HEK293 (cell line): ENCODE data around the gene CD79A.

Source experiments
- FEZF1 ChIP-seq: fragments of 450-650 bp; formaldehyde crosslinking; IDR thresholded peaks from 2 replicates; pipeline ENCODE4 v1.5.1; 2016; ENCODE audit warnings: missing biosample characterization, missing genetic modification characterization
- GLIS1 ChIP-seq: fragments of 450-650 bp; formaldehyde crosslinking; IDR thresholded peaks from 2 replicates; pipeline ENCODE4 v1.5.1; 2016; ENCODE audit warnings: missing biosample characterization, missing genetic modification characterization
- KLF16 ChIP-seq: fragments of 450-650 bp; formaldehyde crosslinking; IDR thresholded peaks from 2 replicates; pipeline ENCODE4 v1.5.1; 2017; ENCODE audit warnings: missing biosample characterization, missing genetic modification characterization
- OSR2 ChIP-seq: fragments of 450-650 bp; formaldehyde crosslinking; IDR thresholded peaks from 2 replicates; pipeline ENCODE4 v1.5.1; 2016; ENCODE audit warnings: missing biosample characterization, missing genetic modification characterization
- REPIN1 ChIP-seq: fragments of 450-650 bp; formaldehyde crosslinking; IDR thresholded peaks from 2 replicates; pipeline ENCODE4 v1.5.1; 2017; ENCODE audit warnings: missing biosample characterization, missing genetic modification characterization, low read depth
- SALL2 ChIP-seq: fragments of 450-650 bp; formaldehyde crosslinking; IDR thresholded peaks from 2 replicates; pipeline ENCODE4 v1.5.0; 2017; ENCODE audit warnings: missing biosample characterization, mild to moderate bottlenecking, missing genetic modification characterization, borderline replicate concordance
- SCRT2 ChIP-seq: fragments of 450-650 bp; formaldehyde crosslinking; IDR thresholded peaks from 2 replicates; pipeline ENCODE4 v1.5.1; 2016; ENCODE audit warnings: missing biosample characterization, missing genetic modification characterization
- WT1 ChIP-seq: fragments of 450-650 bp; formaldehyde crosslinking; IDR thresholded peaks from 2 replicates; pipeline ENCODE4 v1.5.1; 2016; ENCODE audit warnings: missing biosample characterization, missing genetic modification characterization
- ZBTB17 ChIP-seq: fragments of 450-650 bp; formaldehyde crosslinking; IDR thresholded peaks from 2 replicates; pipeline ENCODE4 v1.5.1; 2016; ENCODE audit warnings: missing biosample characterization, missing genetic modification characterization
- ZEB2 ChIP-seq: fragments of 450-650 bp; formaldehyde crosslinking; IDR thresholded peaks from 2 replicates; pipeline ENCODE4 v1.5.1; 2016; ENCODE audit warnings: missing biosample characterization, missing genetic modification characterization
- ZFHX2 ChIP-seq: fragments of 450-650 bp; formaldehyde crosslinking; conservative IDR thresholded peaks from 2 replicates; pipeline ENCODE4 v1.5.1; 2016; ENCODE audit warnings: missing biosample characterization, missing genetic modification characterization
- ZNF112 ChIP-seq: fragments of 450-650 bp; formaldehyde crosslinking; IDR thresholded peaks from 2 replicates; pipeline ENCODE4 v1.5.0; 2017; ENCODE audit warnings: missing biosample characterization, missing genetic modification characterization
- ZNF121 ChIP-seq: fragments of 450-650 bp; formaldehyde crosslinking; IDR thresholded peaks from 2 replicates; pipeline ENCODE4 v1.5.1; 2016; ENCODE audit warnings: missing biosample characterization, missing genetic modification characterization
- ZNF132 ChIP-seq: fragments of 450-650 bp; formaldehyde crosslinking; IDR thresholded peaks from 2 replicates; pipeline ENCODE4 v1.5.1; 2017; ENCODE audit warnings: missing biosample characterization, missing genetic modification characterization, borderline replicate concordance
- ZNF214 ChIP-seq: fragments of 450-650 bp; formaldehyde crosslinking; IDR thresholded peaks from 2 replicates; pipeline ENCODE4 v1.5.1; 2017; ENCODE audit warnings: missing biosample characterization, mild to moderate bottlenecking, missing genetic modification characterization, borderline replicate concordance
- ZNF23 ChIP-seq: fragments of 450-650 bp; formaldehyde crosslinking; IDR thresholded peaks from 2 replicates; pipeline ENCODE4 v1.5.1; 2016; ENCODE audit warnings: missing biosample characterization, missing genetic modification characterization, borderline replicate concordance
- ZNF426 ChIP-seq: fragments of 450-650 bp; formaldehyde crosslinking; IDR thresholded peaks from 2 replicates; pipeline ENCODE4 v1.5.1; 2017; ENCODE audit warnings: missing biosample characterization, missing genetic modification characterization, mild to moderate bottlenecking, inconsistent platforms, moderate library complexity
- ZNF473 ChIP-seq: fragments of 450-650 bp; formaldehyde crosslinking; IDR thresholded peaks from 2 replicates; pipeline ENCODE4 v1.5.1; 2017; ENCODE audit warnings: missing biosample characterization, missing genetic modification characterization
- ZNF530 ChIP-seq: fragments of 450-650 bp; formaldehyde crosslinking; IDR thresholded peaks from 2 replicates; pipeline ENCODE4 v1.5.1; 2016; ENCODE audit warnings: low read depth, missing biosample characterization, missing genetic modification characterization
- ZNF544 ChIP-seq: fragments of 450-650 bp; formaldehyde crosslinking; IDR thresholded peaks from 2 replicates; pipeline ENCODE4 v1.5.0; 2017; ENCODE audit warnings: missing biosample characterization, missing genetic modification characterization
- ZNF596 ChIP-seq: fragments of 450-650 bp; IDR thresholded peaks from 2 replicates; pipeline ENCODE4 v1.5.0; 2018; ENCODE audit warnings: missing biosample characterization, mild to moderate bottlenecking, missing genetic modification characterization, moderate library complexity
- ZNF654 ChIP-seq: fragments of 450-650 bp; formaldehyde crosslinking; IDR thresholded peaks from 2 replicates; pipeline ENCODE4 v1.5.1; 2016; ENCODE audit warnings: low read depth, missing biosample characterization, missing genetic modification characterization
- ZNF658 ChIP-seq: fragments of 450-650 bp; formaldehyde crosslinking; IDR thresholded peaks from 2 replicates; pipeline ENCODE4; 2016; ENCODE audit warnings: missing biosample characterization, missing genetic modification characterization
- ZNF747 ChIP-seq: fragments of 450-650 bp; formaldehyde crosslinking; IDR thresholded peaks from 2 replicates; pipeline ENCODE4 v1.5.1; 2016; ENCODE audit warnings: missing biosample characterization, missing genetic modification characterization
- ZNF776 ChIP-seq: fragments of 450-650 bp; formaldehyde crosslinking; IDR thresholded peaks from 2 replicates; pipeline ENCODE4 v1.5.0; 2017; ENCODE audit warnings: missing biosample characterization, missing genetic modification characterization, borderline replicate concordance
- ZXDB ChIP-seq: fragments of 450-650 bp; formaldehyde crosslinking; IDR thresholded peaks from 2 replicates; pipeline ENCODE4 v1.5.1; 2016; ENCODE audit warnings: missing biosample characterization, missing genetic modification characterization
- TF ChIP-seq, protein P1 (sequence below): fragments of 450-650 bp; formaldehyde crosslinking; IDR thresholded peaks from 2 replicates; pipeline ENCODE4 v1.5.1; 2016; ENCODE audit warnings: missing biosample characterization, missing genetic modification characterization
- TF ChIP-seq, protein P2 (sequence below): fragments of 450-650 bp; IDR thresholded peaks from 2 replicates; pipeline ENCODE4 v1.5.1; 2018; ENCODE audit warnings: missing biosample characterization, mild to moderate bottlenecking, missing genetic modification characterization
- TF ChIP-seq, protein P3 (sequence below): fragments of 450-650 bp; formaldehyde crosslinking; IDR thresholded peaks from 2 replicates; pipeline ENCODE4 v1.5.1; 2016; ENCODE audit warnings: missing biosample characterization, missing genetic modification characterization
- TF ChIP-seq, protein P4 (sequence below): IDR thresholded peaks from 2 replicates; pipeline ENCODE4 v1.6.1; 2011; ENCODE audit warnings: mild to moderate bottlenecking, low read depth, low read length, borderline replicate concordance
- TF ChIP-seq, protein P5 (sequence below): fragments of 450-650 bp; formaldehyde crosslinking; IDR thresholded peaks from 2 replicates; pipeline ENCODE4 v1.5.1; 2017; ENCODE audit warnings: missing biosample characterization, missing genetic modification characterization

CD79A gene

GRCh38 chr19:41883821-41884733 lies 7.0 kb downstream of the CD79A start (continued):
- TF ChIP-seq, protein P1, sequence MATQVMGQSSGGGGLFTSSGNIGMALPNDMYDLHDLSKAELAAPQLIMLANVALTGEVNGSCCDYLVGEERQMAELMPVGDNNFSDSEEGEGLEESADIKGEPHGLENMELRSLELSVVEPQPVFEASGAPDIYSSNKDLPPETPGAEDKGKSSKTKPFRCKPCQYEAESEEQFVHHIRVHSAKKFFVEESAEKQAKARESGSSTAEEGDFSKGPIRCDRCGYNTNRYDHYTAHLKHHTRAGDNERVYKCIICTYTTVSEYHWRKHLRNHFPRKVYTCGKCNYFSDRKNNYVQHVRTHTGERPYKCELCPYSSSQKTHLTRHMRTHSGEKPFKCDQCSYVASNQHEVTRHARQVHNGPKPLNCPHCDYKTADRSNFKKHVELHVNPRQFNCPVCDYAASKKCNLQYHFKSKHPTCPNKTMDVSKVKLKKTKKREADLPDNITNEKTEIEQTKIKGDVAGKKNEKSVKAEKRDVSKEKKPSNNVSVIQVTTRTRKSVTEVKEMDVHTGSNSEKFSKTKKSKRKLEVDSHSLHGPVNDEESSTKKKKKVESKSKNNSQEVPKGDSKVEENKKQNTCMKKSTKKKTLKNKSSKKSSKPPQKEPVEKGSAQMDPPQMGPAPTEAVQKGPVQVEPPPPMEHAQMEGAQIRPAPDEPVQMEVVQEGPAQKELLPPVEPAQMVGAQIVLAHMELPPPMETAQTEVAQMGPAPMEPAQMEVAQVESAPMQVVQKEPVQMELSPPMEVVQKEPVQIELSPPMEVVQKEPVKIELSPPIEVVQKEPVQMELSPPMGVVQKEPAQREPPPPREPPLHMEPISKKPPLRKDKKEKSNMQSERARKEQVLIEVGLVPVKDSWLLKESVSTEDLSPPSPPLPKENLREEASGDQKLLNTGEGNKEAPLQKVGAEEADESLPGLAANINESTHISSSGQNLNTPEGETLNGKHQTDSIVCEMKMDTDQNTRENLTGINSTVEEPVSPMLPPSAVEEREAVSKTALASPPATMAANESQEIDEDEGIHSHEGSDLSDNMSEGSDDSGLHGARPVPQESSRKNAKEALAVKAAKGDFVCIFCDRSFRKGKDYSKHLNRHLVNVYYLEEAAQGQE (tag by site-specific recombination): peak; percentile 47; the same call in 1 of the 2 replicates
- TF ChIP-seq, protein P2, sequence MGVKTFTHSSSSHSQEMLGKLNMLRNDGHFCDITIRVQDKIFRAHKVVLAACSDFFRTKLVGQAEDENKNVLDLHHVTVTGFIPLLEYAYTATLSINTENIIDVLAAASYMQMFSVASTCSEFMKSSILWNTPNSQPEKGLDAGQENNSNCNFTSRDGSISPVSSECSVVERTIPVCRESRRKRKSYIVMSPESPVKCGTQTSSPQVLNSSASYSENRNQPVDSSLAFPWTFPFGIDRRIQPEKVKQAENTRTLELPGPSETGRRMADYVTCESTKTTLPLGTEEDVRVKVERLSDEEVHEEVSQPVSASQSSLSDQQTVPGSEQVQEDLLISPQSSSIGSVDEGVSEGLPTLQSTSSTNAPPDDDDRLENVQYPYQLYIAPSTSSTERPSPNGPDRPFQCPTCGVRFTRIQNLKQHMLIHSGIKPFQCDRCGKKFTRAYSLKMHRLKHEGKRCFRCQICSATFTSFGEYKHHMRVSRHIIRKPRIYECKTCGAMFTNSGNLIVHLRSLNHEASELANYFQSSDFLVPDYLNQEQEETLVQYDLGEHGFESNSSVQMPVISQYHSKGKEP: peak; percentile 76
- TF ChIP-seq GLIS1: peak; percentile 62
- TF ChIP-seq SCRT2 (tag by site-specific recombination): peak; percentile 45; the same call in 1 of the 2 replicates
- TF ChIP-seq ZFHX2 (tag by site-specific recombination): peak; percentile 75
- no peak for TF ChIP-seq ZNF112 (tag by site-specific recombination)
- peak; percentile 99 for TF ChIP-seq KLF16
- no peak for TF ChIP-seq ZNF747
- no peak for TF ChIP-seq ZNF776
- peak; percentile 97 for TF ChIP-seq ZBTB17
- no peak; the same call in none of the 2 replicates for TF ChIP-seq WT1
- no peak for TF ChIP-seq ZNF132 (tag by site-specific recombination)
- TF ChIP-seq ZNF658: no peak
- TF ChIP-seq OSR2 (tag by site-specific recombination): no peak
- TF ChIP-seq, protein P3, sequence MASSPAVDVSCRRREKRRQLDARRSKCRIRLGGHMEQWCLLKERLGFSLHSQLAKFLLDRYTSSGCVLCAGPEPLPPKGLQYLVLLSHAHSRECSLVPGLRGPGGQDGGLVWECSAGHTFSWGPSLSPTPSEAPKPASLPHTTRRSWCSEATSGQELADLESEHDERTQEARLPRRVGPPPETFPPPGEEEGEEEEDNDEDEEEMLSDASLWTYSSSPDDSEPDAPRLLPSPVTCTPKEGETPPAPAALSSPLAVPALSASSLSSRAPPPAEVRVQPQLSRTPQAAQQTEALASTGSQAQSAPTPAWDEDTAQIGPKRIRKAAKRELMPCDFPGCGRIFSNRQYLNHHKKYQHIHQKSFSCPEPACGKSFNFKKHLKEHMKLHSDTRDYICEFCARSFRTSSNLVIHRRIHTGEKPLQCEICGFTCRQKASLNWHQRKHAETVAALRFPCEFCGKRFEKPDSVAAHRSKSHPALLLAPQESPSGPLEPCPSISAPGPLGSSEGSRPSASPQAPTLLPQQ (tag by site-specific recombination): peak; percentile 96
- TF ChIP-seq ZEB2: peak; percentile 99
- no peak for TF ChIP-seq ZNF473 (tag by site-specific recombination)
- TF ChIP-seq, protein P4, sequence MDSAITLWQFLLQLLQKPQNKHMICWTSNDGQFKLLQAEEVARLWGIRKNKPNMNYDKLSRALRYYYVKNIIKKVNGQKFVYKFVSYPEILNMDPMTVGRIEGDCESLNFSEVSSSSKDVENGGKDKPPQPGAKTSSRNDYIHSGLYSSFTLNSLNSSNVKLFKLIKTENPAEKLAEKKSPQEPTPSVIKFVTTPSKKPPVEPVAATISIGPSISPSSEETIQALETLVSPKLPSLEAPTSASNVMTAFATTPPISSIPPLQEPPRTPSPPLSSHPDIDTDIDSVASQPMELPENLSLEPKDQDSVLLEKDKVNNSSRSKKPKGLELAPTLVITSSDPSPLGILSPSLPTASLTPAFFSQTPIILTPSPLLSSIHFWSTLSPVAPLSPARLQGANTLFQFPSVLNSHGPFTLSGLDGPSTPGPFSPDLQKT: no peak; the same call in 1 of the 2 replicates
- no peak for TF ChIP-seq ZNF530 (tag by site-specific recombination)
- TF ChIP-seq ZXDB: peak; percentile 98
- no peak for TF ChIP-seq ZNF544
- no peak for TF ChIP-seq ZNF214 (tag by site-specific recombination)
- TF ChIP-seq ZNF426 (tag by site-specific recombination): no peak
- 0 out of 2 replicates have a peak, but pooled peaks have one; percentile 8 for TF ChIP-seq ZNF23 (tag by site-specific recombination)
- no peak for TF ChIP-seq ZNF596
- TF ChIP-seq, protein P5, sequence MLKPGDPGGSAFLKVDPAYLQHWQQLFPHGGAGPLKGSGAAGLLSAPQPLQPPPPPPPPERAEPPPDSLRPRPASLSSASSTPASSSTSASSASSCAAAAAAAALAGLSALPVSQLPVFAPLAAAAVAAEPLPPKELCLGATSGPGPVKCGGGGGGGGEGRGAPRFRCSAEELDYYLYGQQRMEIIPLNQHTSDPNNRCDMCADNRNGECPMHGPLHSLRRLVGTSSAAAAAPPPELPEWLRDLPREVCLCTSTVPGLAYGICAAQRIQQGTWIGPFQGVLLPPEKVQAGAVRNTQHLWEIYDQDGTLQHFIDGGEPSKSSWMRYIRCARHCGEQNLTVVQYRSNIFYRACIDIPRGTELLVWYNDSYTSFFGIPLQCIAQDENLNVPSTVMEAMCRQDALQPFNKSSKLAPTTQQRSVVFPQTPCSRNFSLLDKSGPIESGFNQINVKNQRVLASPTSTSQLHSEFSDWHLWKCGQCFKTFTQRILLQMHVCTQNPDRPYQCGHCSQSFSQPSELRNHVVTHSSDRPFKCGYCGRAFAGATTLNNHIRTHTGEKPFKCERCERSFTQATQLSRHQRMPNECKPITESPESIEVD (tag by site-specific recombination): no peak
- no peak; the same call in 1 of the 2 replicates for TF ChIP-seq REPIN1 (tag by site-specific recombination)
- peak; percentile 63; the same call in 1 of the 2 replicates for TF ChIP-seq ZNF121
- no peak for TF ChIP-seq SALL2 (tag by site-specific recombination)
- no peak for TF ChIP-seq ZNF654 (tag by site-specific recombination)
- TF ChIP-seq FEZF1 (tag by site-specific recombination): peak; percentile 46; the same call in 1 of the 2 replicates
